DMS 273 treated with DMSO at 0.1 percent for 48 hours (cell line): ENCODE measurements around the gene PAPPA.

Experiments
- DNase-seq: peaks from one replicate; lab custom pipeline; 2025; lab: John Stamatoyannopoulos, UW

The PAPPA gene

GRCh38 chr9:116383133-116383532 is 229.5 kb downstream of the PAPPA start:
- no peak for DNase-seq

- DNase-seq, result no peak
Measured at GRCh38 chr9:116383936-116384335, 230.3 kb downstream of the PAPPA start.

- no peak for DNase-seq
Measured at GRCh38 chr9:116387934-116388698, 234.5 kb downstream of the PAPPA start.

GRCh38 chr9:116389541-116390302 is 236.1 kb downstream of the PAPPA start:
- DNase-seq, result no peak

GRCh38 chr9:116390303-116391228 is 237.0 kb downstream of the PAPPA start:
- DNase-seq, result no peak

- DNase-seq, result no peak
Measured at GRCh38 chr9:116391306-116391900, 237.8 kb downstream of the PAPPA start.

- no peak for DNase-seq
Measured at GRCh38 chr9:116393198-116393597, 239.6 kb downstream of the PAPPA start.

GRCh38 chr9:116394070-116394469 is 240.5 kb downstream of the PAPPA start:
- no peak for DNase-seq

- DNase-seq, result no peak
Measured at GRCh38 chr9:116394894-116395698, 241.5 kb downstream of the PAPPA start.

GRCh38 chr9:116395699-116396037 is 242.1 kb downstream of the PAPPA start:
- no peak for DNase-seq

- DNase-seq, result no peak
Measured at GRCh38 chr9:116403171-116403570, 249.6 kb downstream of the PAPPA start.

GRCh38 chr9:116404228-116404627 is 250.6 kb downstream of the PAPPA start:
- DNase-seq, result no peak

- no peak for DNase-seq
Measured at GRCh38 chr9:116405321-116405720, 251.7 kb downstream of the PAPPA start.

- no peak for DNase-seq
Measured at GRCh38 chr9:116406469-116406868, 252.9 kb downstream of the PAPPA start.

- DNase-seq, result no peak
Measured at GRCh38 chr9:116409129-116409528, 255.5 kb downstream of the PAPPA start.

- DNase-seq, result no peak
Measured at GRCh38 chr9:116409638-116410037, 256.0 kb downstream of the PAPPA start.

- DNase-seq, result no peak
Measured at GRCh38 chr9:116411506-116411905, 257.9 kb downstream of the PAPPA start.

- DNase-seq, result no peak
Measured at GRCh38 chr9:116414374-116414773, 260.8 kb downstream of the PAPPA start.

GRCh38 chr9:116416421-116416820 is 262.8 kb downstream of the PAPPA start:
- no peak for DNase-seq

GRCh38 chr9:116417464-116417863 is 263.9 kb downstream of the PAPPA start:
- no peak for DNase-seq

- DNase-seq, result no peak
Measured at GRCh38 chr9:116419181-116419580, 265.6 kb downstream of the PAPPA start.
